ENCODE measurements around the gene LEF1.

LEF1 gene

DNA sequence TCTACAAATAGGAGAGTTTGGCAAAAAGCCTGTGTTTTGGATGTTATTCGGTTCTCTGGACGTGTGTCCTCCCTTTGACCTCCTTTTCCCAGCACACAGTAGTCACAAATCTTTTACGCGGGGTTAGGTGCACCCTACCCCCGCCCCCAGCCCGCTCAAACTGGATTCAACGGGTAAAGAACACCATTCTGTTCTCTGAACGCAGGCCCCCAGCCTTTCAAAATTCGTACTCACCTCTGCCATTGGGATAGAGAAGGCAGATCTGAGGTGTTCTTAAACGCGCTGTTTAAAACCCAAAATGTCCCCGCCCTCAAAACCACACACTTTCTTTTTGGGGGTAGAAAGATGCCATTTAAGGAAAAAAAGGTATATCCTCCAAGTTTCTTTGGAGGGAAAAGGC, 2.7 kb downstream of the LEF1 start:
- Histone ChIP-seq H4K20me1 (ENCODE audit: insufficient read depth, low read length) (no peaks in the 10 kb centered on the region), H3K4me2 (ENCODE audit: low read length) (peak overlapping the region; percentile 98), H3K9me3 (ENCODE audit: insufficient read depth, low read length) (no peaks in the 10 kb centered on the region), H3K4me1 (ENCODE audit: low read length) (peaks cover 29% of the 10 kb centered on the region), H3K79me2 (ENCODE audit: low read length) (peaks cover 46% of the 10 kb centered on the region), H2AFZ (ENCODE audit: low read depth, low read length) (peak overlapping the region; percentile 93; the same call in 1 of the 2 replicates), H3K27ac (ENCODE audit: low read length) (peak overlapping the region; percentile 39; the same call in 1 of the 2 replicates), H3K36me3 (replicated peaks; ENCODE audit: low read depth, low read length) (peaks cover 14% of the 10 kb centered on the region), H3K4me3 (ENCODE audit: low read length) (peak overlapping the region; percentile 99), H3K27me3 (ENCODE audit: low read depth, low read length) (peaks cover 23% of the 10 kb centered on the region), H3K9ac (ENCODE audit: low read length) (peak overlapping the region; percentile 95)
- TF ChIP-seq, protein P1, sequence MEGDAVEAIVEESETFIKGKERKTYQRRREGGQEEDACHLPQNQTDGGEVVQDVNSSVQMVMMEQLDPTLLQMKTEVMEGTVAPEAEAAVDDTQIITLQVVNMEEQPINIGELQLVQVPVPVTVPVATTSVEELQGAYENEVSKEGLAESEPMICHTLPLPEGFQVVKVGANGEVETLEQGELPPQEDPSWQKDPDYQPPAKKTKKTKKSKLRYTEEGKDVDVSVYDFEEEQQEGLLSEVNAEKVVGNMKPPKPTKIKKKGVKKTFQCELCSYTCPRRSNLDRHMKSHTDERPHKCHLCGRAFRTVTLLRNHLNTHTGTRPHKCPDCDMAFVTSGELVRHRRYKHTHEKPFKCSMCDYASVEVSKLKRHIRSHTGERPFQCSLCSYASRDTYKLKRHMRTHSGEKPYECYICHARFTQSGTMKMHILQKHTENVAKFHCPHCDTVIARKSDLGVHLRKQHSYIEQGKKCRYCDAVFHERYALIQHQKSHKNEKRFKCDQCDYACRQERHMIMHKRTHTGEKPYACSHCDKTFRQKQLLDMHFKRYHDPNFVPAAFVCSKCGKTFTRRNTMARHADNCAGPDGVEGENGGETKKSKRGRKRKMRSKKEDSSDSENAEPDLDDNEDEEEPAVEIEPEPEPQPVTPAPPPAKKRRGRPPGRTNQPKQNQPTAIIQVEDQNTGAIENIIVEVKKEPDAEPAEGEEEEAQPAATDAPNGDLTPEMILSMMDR (IDR thresholded peaks at IDR 0.05; ENCODE audit: low read depth, low read length): no peak
- TF ChIP-seq EZH2phosphoT487 (IDR thresholded peaks at IDR 0.05; ENCODE audit: low read depth): no peak

DNA sequence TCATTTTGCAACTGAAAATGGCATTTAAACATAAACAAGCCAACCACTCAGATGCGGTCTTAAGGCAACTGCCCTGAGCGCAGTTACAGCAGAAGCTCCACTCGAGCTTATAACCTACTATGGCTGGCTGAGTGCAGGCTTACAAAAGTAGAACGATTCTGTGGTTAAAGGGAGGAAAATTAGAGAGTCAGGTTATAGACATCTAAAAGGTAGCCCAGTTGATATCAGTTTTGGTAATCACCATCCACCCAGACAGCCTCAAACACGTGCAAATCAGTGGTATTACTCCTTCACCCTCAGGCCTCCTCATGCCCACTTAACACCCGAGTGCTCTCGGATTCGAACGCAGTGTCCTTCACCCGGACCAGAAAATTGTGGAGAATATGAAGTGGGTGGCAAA, 3.1 kb downstream of the LEF1 start:
- Histone ChIP-seq H3K4me3 (ENCODE audit: low read length) (peak overlapping the region; percentile 99), H2AFZ (ENCODE audit: low read depth, low read length) (no peak overlapping the region), H3K4me1 (ENCODE audit: low read length) (peaks cover 25% of the 10 kb centered on the region), H3K27ac (ENCODE audit: low read length) (no peak overlapping the region; the same call in 1 of the 2 replicates), H3K9ac (ENCODE audit: low read length) (peak overlapping the region; percentile 95), H3K4me2 (ENCODE audit: low read length) (peak overlapping the region; percentile 98), H3K27me3 (ENCODE audit: low read depth, low read length) (peaks cover 19% of the 10 kb centered on the region), H3K36me3 (replicated peaks; ENCODE audit: low read depth, low read length) (peaks cover 14% of the 10 kb centered on the region), H4K20me1 (ENCODE audit: insufficient read depth, low read length) (no peaks in the 10 kb centered on the region), H3K79me2 (ENCODE audit: low read length) (peaks cover 51% of the 10 kb centered on the region), H3K9me3 (ENCODE audit: insufficient read depth, low read length) (no peaks in the 10 kb centered on the region)
- TF ChIP-seq, protein P1 (IDR thresholded peaks at IDR 0.05; ENCODE audit: low read depth, low read length): no peak
- TF ChIP-seq EZH2phosphoT487 (IDR thresholded peaks at IDR 0.05; ENCODE audit: low read depth): no peak

DNA sequence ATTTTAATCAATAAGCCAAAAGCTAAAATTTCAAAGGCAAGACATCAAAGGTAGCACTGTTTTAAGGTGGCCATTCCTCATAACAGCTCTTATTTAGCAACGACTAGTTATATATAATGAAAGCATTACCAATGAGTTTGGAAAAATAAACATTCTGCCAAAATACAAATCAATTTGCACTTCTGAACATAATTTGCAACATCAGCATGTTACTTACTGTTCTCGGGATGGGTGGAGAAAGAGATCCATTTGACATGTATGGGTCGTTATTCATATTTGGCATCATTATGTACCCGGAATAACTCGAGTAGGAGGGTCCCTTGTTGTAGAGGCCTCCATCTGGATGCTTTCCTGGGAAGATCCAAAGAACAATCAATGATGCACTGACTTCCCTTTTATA, 5.4 kb downstream of the LEF1 start:
- no peak overlapping the region for H3K4me3 ChIP-seq (ENCODE audit: low read length)
- no peaks in the 10 kb centered on the region for H3K9me3 ChIP-seq (ENCODE audit: insufficient read depth, low read length)
- H4K20me1 ChIP-seq (ENCODE audit: insufficient read depth, low read length): no peaks in the 10 kb centered on the region
- H3K79me2 ChIP-seq (ENCODE audit: low read length): peaks cover 58% of the 10 kb centered on the region
- H3K4me2 ChIP-seq (ENCODE audit: low read length): no peak overlapping the region
- no peak overlapping the region for H3K9ac ChIP-seq (ENCODE audit: low read length)
- no peaks in the 10 kb centered on the region for H3K27me3 ChIP-seq (ENCODE audit: low read depth, low read length)
- peaks cover 14% of the 10 kb centered on the region for H3K36me3 ChIP-seq (replicated peaks; ENCODE audit: low read depth, low read length)
- TF ChIP-seq, protein P1 (IDR thresholded peaks at IDR 0.05; ENCODE audit: low read depth, low read length): no peak
- TF ChIP-seq EZH2phosphoT487 (IDR thresholded peaks at IDR 0.05; ENCODE audit: low read depth): no peak
- H2AFZ ChIP-seq (ENCODE audit: low read depth, low read length): no peak overlapping the region
- peaks cover 10% of the 10 kb centered on the region for H3K4me1 ChIP-seq (ENCODE audit: low read length)
- H3K27ac ChIP-seq (ENCODE audit: low read length): no peak overlapping the region

DNA sequence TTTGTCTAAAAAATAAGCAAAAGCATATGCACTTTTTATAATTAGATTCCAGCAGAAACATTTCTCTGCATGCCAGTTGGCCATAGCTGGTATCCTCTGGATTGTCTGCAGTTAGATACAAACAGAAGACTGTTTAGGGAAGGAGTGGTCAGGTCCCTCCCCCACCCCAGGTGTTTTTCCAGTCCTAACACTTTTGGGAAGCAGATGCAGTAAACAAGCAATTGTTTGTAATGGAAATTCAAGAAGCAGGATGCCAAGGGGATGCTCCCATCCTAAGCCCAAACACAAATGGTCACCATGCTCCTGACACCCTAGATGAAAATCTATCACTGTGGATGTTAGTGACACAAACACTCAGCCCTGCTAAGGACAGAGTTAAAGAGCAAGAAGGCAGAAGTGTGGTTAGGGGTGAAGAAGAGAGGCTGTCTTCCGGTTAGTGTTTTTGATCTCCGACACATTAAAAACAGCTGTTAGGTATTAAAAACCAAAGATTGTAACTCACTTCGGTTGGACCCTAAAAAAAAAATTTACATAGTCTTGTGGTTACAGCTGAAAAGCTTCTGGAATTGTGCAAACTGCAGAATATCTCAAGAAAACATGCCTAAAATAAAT, 7.9 kb downstream of the LEF1 start:
- H4K20me1 ChIP-seq (ENCODE audit: insufficient read depth, low read length): no peaks in the 10 kb centered on the region
- H3K9ac ChIP-seq (ENCODE audit: low read length): no peak overlapping the region
- H2AFZ ChIP-seq (ENCODE audit: low read depth, low read length): no peak overlapping the region
- H3K9me3 ChIP-seq (ENCODE audit: insufficient read depth, low read length): no peaks in the 10 kb centered on the region
- no peaks in the 10 kb centered on the region for H3K27me3 ChIP-seq (ENCODE audit: low read depth, low read length)
- no peak overlapping the region for H3K27ac ChIP-seq (ENCODE audit: low read length)
- no peak overlapping the region for H3K4me2 ChIP-seq (ENCODE audit: low read length)
- H3K4me1 ChIP-seq (ENCODE audit: low read length): peaks cover 18% of the 10 kb centered on the region
- H3K4me3 ChIP-seq (ENCODE audit: low read length): no peak overlapping the region
- H3K79me2 ChIP-seq (ENCODE audit: low read length): peaks cover 47% of the 10 kb centered on the region
- TF ChIP-seq, protein P1 (IDR thresholded peaks at IDR 0.05; ENCODE audit: low read depth, low read length): no peak
- no peak for TF ChIP-seq EZH2phosphoT487 (IDR thresholded peaks at IDR 0.05; ENCODE audit: low read depth)
- peaks cover 14% of the 10 kb centered on the region for H3K36me3 ChIP-seq (replicated peaks; ENCODE audit: low read depth, low read length)
